Measurements from ENCODE around the gene SLC6A13.
A peak's percentile ranks its signal among the peaks of the same experiment; 100 is the strongest.

Gene SLC6A13

GRCh38 chr12:177980-178828 is 84.4 kb downstream of the SLC6A13 start:
- DNase-seq (ENCODE audit: low spot score): no peak

DNA sequence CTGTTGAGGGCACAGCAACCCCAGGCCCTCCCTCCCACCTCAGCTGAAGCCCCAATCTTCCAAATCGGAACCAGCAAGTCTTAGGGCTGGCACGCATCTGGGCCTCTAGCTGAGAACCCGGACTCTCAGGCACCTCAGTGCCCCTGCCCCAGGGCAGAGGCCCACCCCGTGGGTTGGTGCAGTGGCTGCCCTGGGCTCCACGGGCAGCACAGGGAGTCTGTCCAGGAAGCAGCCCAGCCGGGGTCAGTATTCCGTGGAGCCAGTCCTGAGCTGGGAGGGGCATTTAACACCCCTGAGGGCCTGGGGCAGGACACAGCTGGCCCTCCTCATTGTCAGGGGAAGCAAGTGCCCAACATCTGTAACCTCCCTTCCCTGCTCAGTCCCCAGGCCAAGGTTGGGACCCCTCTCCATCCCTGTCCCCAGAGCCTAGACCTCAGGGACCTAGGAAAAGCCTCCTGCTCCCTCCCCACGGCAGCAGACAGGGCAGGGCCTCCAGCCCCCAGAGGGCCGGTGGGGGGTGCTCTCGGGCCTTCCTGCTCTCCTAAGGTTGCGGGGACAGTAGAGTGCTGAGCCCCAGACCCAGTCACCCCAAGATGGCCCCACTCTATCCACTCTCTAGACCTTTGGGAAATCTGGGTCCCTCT is 85.2 kb downstream of the SLC6A13 start:
- DNase-seq (ENCODE audit: low spot score): no peak

GRCh38 chr12:176321-177181 is 86.1 kb downstream of the SLC6A13 start:
- peak; percentile 74 for DNase-seq (ENCODE audit: low spot score)

- no peak for DNase-seq (ENCODE audit: low spot score)
Observed at GRCh38 chr12:175759-176158, 86.9 kb downstream of the SLC6A13 start.

DNA sequence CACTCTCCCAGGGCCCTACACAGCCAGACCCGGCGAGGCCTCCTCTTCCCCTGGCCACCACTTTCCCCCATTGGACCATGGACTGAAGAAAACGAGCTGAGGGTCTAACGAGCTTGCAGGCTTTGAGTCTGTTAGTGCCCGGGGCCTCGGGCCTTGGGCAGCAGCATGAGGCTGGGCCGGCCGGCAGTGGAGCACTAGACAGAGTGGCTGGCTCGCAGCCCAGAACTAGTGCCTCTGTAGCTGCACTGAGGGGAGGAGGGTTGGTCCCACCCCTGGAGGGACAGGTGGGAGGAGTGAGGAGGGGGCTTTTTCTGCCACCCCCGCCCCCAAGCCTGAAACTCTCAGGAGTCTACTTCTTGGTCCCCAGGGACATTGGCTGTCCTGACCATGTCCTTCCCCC is 87.4 kb downstream of the SLC6A13 start:
- DNase-seq (ENCODE audit: low spot score): no peak

GRCh38 chr12:174596-174995 is 88.0 kb downstream of the SLC6A13 start:
- DNase-seq (ENCODE audit: low spot score): no peak

GRCh38 chr12:174124-174523 is 88.5 kb downstream of the SLC6A13 start:
- no peak for DNase-seq (ENCODE audit: low spot score)

DNA sequence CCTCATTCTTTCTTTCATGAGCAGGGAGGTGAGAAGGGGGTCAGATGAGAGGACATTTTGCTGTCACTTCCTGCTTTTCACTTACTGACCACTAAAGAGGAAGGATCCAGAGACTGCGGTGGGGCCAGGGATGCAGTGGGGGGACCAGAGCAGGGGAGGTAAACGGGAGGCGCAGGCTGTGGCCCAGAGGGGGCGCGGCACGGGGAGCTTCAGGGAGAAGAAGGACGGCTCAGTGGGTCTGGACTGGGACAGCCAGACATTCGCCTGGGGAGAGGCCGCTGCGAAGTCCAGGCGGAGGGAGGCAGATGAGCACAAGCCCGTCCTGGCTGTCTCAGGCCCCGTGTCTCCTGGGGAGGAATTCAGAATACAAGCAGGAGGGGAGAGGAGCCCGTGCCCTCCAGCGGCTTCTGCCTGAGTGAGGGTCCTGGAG is 89.9 kb downstream of the SLC6A13 start:
- DNase-seq (ENCODE audit: low spot score): no peak

DNA sequence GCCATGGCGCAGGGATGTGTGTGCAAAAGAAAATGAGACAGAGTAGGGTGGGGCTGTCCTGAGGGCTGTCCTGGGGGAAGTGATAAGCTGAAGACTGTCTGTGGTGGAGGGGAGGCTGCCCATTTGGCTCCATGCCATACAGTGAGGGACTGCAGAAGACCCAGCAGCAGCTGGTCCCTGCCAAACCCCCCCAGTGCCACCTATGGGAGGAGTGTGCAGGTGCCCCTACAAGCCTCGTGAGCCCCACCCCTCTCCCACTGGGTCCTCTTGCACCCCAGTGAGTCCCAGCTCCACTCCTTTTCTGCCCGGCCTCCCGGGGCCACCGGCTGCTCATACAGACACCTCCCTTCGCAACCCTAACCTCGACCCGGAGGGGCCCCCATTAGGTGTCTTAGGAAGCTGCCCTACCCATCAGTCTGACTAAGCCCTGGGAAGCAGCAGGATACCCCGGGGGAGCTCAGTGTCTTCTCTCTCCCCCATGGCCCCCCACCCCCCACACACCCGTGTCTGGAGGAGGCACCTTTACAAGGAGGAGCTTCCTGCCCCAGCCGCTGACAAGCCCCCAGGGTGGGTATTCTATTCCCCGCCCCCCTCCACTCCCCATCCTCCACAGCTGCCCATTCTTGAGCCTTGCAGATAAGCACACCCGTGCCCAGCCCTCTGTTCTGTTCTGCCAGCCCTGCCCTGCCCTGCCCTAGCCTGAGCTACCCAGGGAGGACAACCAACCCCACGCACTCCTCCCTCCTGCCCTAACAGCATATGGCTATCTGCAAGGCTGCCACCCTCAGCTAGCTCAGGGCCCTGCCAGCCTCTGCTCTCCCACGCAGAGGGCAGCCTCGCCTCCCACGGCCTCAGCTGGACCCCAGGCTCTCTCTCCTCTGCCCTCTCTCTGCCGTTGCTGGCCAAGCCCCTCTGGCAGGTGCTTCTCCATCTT is 90.6 kb downstream of the SLC6A13 start:
- no peak for DNase-seq (ENCODE audit: low spot score)

DNA sequence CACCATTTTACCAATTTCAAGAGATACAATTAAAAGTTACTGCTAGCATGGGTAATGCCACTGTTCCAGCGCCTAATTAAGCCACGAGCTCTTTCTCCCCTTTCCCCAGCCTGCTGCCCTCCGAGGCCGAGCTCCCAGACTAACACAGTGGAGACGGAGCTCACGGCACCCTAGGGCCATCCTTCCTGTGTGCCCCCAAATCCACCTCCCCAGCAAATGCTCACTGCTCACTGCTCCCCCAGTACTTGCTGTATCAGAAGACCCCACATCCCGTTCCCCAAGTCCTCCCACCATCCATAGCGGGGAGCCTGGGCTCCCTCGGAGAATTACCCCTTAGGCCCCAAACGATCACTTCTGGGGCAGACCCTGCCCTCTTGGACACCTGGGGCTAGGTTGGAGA is 91.4 kb downstream of the SLC6A13 start:
- DNase-seq (ENCODE audit: low spot score): no peak
